ENCODE results near the gene TMPRSS4.

GRCh38 chr11:118052581-118053206 lies 24.2 kb upstream of the TMPRSS4 start:
- TF ChIP-seq CTCF (IDR thresholded peaks at IDR 0.05; ENCODE audit: insufficient read depth, low read depth, low read length): no peak
- no peak for TF ChIP-seq EZH2 (IDR thresholded peaks at IDR 0.05; ENCODE audit: insufficient read depth, low read length)

Measured in astrocyte (in vitro differentiated cells and primary cell).